ENCODE results near the gene ZNF764.

ZNF764 gene

DNA sequence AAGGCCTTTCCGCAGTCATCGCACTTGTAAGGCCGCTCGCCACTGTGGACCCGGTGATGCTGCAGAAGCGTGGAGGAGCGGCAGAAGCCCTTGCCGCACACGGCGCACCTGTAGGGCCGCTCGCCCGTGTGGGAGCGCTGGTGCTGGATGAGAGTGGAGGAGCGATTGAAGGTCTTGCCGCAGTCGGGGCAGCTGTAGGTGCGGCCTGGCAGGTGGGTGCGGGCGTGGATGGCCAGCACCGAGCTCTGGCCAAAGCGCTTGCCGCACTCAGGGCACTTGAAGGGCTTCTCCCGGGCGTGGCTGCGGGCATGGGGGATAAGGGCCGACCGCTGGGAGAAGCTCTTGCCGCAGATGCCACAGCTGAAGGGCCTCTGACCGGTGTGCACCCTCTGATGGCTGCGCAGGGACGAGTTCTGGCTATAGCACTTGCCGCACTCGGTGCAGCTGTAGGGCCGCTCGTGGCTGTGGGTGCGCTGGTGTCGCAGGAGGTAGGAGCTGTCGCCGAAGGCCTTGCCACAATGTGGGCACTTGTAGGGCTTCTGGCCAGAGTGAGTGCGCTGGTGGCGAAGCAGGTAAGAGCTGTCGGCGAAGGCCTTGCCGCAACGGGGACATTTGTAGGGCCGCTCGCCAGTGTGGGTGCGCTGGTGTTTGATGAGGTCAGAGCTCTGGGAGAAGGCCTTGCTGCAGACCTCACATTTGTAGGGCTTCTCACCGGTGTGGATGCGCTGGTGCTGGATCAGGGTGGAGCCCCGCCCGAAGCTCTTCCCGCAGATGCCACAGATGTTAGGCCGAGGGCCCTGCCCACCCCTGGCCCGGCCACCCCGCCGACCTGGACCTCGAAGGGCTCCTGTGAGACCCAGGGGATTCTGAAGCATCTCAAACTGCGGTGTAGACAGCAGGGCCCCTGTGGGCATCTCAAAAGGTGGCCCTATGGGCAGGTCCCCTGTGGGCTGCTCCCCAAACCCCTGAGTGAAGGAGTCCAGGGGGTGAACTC, 33.3 kb downstream of the ZNF764 start:
- TF ChIP-seq, protein P1, sequence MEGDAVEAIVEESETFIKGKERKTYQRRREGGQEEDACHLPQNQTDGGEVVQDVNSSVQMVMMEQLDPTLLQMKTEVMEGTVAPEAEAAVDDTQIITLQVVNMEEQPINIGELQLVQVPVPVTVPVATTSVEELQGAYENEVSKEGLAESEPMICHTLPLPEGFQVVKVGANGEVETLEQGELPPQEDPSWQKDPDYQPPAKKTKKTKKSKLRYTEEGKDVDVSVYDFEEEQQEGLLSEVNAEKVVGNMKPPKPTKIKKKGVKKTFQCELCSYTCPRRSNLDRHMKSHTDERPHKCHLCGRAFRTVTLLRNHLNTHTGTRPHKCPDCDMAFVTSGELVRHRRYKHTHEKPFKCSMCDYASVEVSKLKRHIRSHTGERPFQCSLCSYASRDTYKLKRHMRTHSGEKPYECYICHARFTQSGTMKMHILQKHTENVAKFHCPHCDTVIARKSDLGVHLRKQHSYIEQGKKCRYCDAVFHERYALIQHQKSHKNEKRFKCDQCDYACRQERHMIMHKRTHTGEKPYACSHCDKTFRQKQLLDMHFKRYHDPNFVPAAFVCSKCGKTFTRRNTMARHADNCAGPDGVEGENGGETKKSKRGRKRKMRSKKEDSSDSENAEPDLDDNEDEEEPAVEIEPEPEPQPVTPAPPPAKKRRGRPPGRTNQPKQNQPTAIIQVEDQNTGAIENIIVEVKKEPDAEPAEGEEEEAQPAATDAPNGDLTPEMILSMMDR (IDR thresholded peaks at IDR 0.05), result no peak

DNA sequence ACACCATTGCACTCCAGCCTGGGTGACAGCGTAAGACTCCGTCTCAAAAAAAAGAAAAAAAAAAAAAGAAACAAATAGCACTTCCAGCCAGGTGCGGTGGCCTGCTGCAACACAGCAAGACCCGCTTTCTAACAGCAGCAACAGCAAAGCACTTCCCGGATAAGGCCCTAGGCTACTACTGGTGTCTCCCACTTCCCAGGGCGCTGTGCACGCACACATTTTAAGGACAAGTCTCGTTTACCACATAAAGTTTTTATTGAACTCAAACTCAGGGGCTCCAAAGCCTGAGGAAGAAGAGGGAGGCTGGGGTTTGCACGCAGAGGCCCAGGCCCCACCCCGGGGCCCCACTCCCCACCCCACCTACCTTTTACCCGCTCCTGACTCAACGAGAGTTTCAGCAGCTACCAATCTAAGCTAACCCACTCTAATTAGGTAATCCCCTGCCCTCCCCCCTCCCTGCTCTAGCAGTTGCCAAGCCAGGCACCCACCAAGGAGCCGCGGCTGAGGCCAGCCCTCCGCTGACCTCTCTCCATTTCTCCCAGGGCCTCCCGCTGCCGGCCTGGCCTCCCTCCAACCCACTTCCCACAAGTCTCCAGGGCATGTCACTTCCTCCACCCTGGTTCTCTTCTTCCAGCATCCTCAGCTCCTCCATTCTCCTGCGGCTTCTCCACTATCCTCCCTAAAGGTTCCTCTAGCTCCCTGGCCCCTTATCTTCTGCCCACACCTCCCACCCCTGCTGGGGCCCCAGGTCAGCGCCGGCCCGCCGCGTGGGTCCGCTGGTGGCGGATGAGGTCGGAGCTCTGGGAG, 34.2 kb downstream of the ZNF764 start:
- TF ChIP-seq, protein P1 (IDR thresholded peaks at IDR 0.05), result no peak

DNA sequence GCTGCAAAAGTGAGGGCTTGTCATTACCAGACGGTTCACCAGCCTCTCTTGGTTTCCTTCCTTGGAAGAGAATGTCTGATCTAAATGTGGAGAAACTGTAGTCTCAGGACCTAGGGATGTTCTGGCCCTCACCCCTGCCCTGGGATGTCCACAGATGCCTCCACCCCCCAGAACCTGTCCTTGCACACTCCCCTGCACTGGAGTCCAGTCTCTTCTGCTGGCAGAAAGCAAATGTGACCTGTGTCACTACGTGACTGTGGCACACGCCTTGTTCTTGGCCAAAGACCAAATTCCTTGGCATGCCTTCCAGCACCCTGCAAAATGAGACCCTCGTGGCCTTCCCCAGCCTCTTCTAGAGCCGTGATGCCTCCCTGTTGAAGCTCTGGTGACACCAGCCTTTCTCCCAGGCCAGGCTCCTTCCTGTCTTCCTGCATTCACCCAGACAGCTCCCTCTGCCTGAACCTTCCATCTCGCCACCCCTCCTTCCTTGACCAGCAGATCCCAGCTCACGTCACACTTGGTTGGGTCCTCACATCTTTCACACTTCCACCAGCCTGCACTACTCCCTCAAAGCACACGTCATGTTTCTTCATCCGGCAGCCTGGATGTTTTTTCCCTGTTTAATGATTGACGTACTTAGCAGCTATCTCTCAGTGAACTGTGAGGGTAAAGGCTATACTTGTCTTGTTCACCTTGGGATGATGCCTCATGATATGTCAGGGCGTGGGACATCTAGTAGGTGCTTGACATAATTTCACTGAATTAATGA, 36.1 kb downstream of the ZNF764 start:
- TF ChIP-seq, protein P1 (IDR thresholded peaks at IDR 0.05), result no peak

DNA sequence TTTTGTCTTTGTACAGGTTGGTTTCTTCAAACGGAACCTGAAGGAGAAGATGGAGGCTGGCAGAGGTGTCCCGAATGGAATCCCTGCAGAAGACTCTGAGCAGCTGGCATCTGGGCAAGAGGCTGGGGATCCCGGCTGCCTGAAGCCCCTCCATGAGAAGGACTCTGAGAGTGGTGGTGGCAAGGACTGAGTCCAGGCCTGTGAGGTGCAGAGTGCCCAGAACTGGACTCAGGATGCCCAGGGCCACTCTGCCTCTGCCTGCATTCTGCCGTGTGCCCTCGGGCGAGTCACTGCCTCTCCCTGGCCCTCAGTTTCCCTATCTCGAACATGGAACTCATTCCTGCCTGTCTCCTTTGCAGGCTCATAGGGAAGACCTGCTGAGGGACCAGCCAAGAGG, 36.7 kb downstream of the ZNF764 start:
- TF ChIP-seq, protein P1 (IDR thresholded peaks at IDR 0.05), result no peak

DNA sequence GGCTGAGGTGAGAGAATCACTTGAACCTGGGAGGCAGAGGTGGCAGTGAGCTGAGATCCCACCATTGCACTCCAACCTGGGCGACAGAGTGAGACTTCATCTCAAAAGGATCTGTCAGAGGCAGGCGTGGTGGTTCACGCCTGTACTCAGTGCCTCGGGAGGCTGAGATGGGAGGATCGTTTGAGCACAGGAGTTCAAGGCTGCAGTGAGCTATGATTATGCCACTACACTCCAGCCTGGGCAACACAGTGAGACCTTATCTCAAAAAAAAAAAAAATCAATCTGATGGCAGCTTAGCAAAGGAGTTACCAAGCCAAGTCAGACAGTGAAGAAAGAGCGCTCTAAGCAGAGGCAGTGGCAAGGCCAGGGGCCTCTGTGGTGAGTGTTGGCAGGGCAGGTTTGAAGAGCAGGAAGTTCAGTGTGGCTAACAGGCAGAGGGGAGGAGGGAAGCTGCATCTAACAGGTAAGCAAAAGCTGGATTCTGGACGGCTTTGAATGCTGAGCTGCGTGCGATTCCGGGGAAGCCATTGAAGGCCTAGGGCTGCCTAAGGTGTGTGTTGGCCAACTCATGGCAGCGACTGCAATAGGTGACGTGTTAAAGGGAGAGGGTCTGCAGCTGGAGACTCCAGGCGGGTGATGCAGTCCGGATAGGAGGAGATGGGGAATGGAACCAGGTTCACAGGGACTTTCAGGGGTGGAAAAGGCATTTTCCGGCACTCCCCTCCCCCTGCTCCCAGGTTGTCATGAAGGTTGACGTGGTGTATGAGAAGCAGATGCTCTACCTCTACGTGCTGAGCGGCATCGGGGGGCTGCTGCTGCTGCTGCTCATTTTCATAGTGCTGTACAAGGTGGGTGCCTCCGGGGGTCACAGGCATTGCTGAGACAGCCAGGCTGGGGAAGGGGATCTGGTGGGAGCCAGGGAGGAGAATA, 38.8 kb downstream of the ZNF764 start:
- TF ChIP-seq, protein P1 (IDR thresholded peaks at IDR 0.05), result no peak

DNA sequence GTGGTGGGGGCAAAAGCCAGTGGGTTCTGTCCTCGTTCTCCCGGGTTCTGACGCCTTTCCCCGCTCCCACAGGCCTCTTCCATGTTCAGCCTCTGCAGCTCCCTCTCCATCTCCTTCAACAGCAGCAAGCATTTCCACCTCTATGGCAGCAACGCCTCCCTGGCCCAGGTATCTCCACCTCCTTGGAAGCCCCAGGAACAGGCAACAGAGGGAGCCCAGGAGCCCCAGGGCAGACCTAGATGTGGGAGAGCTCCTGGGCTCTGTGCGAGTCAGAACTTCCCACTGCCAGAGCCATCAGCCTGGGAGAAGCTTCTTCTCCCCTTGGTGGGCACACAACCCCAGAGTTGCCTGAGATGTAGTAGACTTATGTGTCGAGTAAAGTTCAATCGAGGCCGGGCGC, 39.6 kb downstream of the ZNF764 start:
- TF ChIP-seq, protein P1 (IDR thresholded peaks at IDR 0.05), result no peak

Data from LNCAP (cell line).